ENCODE results near the gene CHD1.

DNA sequence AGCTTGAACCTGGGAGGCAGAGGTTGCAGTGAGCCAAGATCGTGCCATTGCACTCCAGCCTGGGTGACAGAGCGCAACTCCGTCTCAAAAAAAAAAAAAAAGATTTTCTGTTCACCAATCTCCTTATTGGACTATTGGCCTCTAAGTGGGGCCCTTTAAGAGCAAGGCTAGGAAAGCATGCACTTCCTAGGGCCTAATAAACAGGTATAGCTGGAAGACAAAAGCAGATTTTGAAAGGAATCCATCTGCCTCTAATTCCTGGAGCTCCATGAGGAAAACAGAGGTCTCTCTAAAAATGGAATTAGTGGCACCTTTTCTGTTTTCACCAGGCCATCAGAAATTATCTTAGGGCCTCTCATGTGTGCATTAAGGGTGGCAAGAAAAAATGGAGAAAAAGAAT is 85.3 kb downstream of the CHD1 start:
- TF ChIP-seq, protein P1, sequence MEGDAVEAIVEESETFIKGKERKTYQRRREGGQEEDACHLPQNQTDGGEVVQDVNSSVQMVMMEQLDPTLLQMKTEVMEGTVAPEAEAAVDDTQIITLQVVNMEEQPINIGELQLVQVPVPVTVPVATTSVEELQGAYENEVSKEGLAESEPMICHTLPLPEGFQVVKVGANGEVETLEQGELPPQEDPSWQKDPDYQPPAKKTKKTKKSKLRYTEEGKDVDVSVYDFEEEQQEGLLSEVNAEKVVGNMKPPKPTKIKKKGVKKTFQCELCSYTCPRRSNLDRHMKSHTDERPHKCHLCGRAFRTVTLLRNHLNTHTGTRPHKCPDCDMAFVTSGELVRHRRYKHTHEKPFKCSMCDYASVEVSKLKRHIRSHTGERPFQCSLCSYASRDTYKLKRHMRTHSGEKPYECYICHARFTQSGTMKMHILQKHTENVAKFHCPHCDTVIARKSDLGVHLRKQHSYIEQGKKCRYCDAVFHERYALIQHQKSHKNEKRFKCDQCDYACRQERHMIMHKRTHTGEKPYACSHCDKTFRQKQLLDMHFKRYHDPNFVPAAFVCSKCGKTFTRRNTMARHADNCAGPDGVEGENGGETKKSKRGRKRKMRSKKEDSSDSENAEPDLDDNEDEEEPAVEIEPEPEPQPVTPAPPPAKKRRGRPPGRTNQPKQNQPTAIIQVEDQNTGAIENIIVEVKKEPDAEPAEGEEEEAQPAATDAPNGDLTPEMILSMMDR (IDR thresholded peaks at IDR 0.05; ENCODE audit: insufficient read depth, low read depth, low read length), result no peak
- no peak for TF ChIP-seq EZH2 (IDR thresholded peaks at IDR 0.05; ENCODE audit: insufficient read depth, low read length)
